ENCODE results near the gene NRP1. TPM values are rescaled to one million over a fixed set of nuclear protein-coding genes. Genes with fewer than 3 reads are reported as not detected.

The NRP1 gene
- total and polyA plus RNA-seq, 2 donors (not counting 3 experiments of a cell fraction or from before 2014, with no cell fraction given), result 122 to 306 TPM

- no peak for TF ChIP-seq CTCF (IDR thresholded peaks at IDR 0.05; ENCODE audit: extremely low read depth in 1 of 2, insufficient read depth in 1 of 2, low read depth in 1 of 2, low read length in 2 of 2)
- TF ChIP-seq GATA2 (IDR thresholded peaks at IDR 0.05; ENCODE audit: insufficient read depth, insufficient read length, low read depth, low read length), result no peak
- no peak for TF ChIP-seq POLR2A (IDR thresholded peaks at IDR 0.05; ENCODE audit: low read depth, low read length)
- no peak for TF ChIP-seq FOS (IDR thresholded peaks at IDR 0.05; ENCODE audit: borderline replicate concordance, insufficient read depth, low read length)
- no peak for TF ChIP-seq MYC (IDR thresholded peaks at IDR 0.05; ENCODE audit: low read depth, low read length)
- TF ChIP-seq MAX (IDR thresholded peaks at IDR 0.05; ENCODE audit: insufficient read depth, insufficient read length), result no peak
- TF ChIP-seq POLR2AphosphoS5 (IDR thresholded peaks at IDR 0.05; ENCODE audit: insufficient read depth, low read depth, low read length), result no peak
- no peak for TF ChIP-seq EZH2 (IDR thresholded peaks at IDR 0.05; ENCODE audit: borderline replicate concordance, low read depth, low read length, severe bottlenecking)
- TF ChIP-seq JUN (IDR thresholded peaks at IDR 0.05; ENCODE audit: borderline replicate concordance, insufficient read depth, insufficient read length, low read depth), result no peak
- dilution Hi-C loops (cut with MboI; ENCODE audit: extremely low pct_ligation_motif_present, low sequenced_read_pairs), result no loop called here
- BruUV-seq (replicated peaks), result no TSS peak
- H2AFZ ChIP-seq (ENCODE audit: low read depth, low read length), result no peak overlapping the region
- ChIA-PET POLR2A (no interaction called here), CTCF (interaction anchor here (2.1 kb wide), 1 partner anchor 8 kb away, joined by 10 read pairs; no protein-coding TSS in a partner anchor)
- no peaks in the 10 kb centered on the region for H3K27me3 ChIP-seq (ENCODE audit: control insufficient read depth in 2 of 2, insufficient read depth in 2 of 2, low read length in 2 of 2)
- H3K9me1 ChIP-seq (replicated peaks; ENCODE audit: control insufficient read depth, extremely low read depth, insufficient read depth, low read length), result no peaks in the 10 kb centered on the region
- peaks cover 16% of the 10 kb centered on the region for H3K79me2 ChIP-seq (ENCODE audit: control insufficient read depth, insufficient read depth, low read length)
- DNase-seq (ENCODE audit: low read depth, low spot score) (no peak), FAIRE-seq (no peak)
- H3K27ac ChIP-seq (ENCODE audit: insufficient read depth, low read depth, low read length), result no peak overlapping the region
- intact Hi-C loops (cut with micrococcal nuclease), result no loop called here
- H4K20me1 ChIP-seq (replicated peaks; ENCODE audit: control insufficient read depth, extremely low read depth, insufficient read depth, low read length), result no peaks in the 10 kb centered on the region
- H3K9me3 ChIP-seq (replicated peaks; ENCODE audit: control insufficient read depth, insufficient read depth, low read length), result no peaks in the 10 kb centered on the region
- no peak overlapping the region for H3K9ac ChIP-seq (replicated peaks; ENCODE audit: extremely low read depth, insufficient read depth, low read length)
- H3K36me3 ChIP-seq (ENCODE audit: control insufficient read depth in 2 of 2, extremely low read depth in 1 of 2, insufficient read depth in 2 of 2, low read length in 2 of 2), result peaks cover 5 to 16% of the 10 kb centered on the region in 2 experiments
- no peak overlapping the region for H3K4me3 ChIP-seq (replicated peaks in 1 of 3; ENCODE audit: insufficient read depth in 1 of 3, low read depth in 1 of 3, low read length in 3 of 3)
- peaks cover 8% of the 10 kb centered on the region for H3K4me1 ChIP-seq (ENCODE audit: control insufficient read depth, extremely low read depth, insufficient read depth, low read length)
- H3K4me2 ChIP-seq (ENCODE audit: insufficient read depth, low read length), result no peak overlapping the region
Measured at GRCh38 chr10:33241351-33241750, 93.1 kb downstream of the NRP1 start.

Measured in endothelial cell of umbilical vein (primary cell).